IPS-20b (cell line): ENCODE measurements around the gene GRIN3A.
A peak's percentile ranks its signal among the peaks of the same experiment; 100 is the strongest.

Source experiments
- H3K27ac ChIP-seq: one replicate; pipeline ENCODE4 v1.5.1; 2013; ENCODE audit warnings: low read length
- H3K27me3 ChIP-seq: 2 replicates; pipeline ENCODE4 v1.6.1; 2013; ENCODE audit warnings: mild to moderate bottlenecking, low read length, inconsistent platforms; ENCODE audit not compliant: insufficient read depth
- H3K36me3 ChIP-seq: 2 replicates; pipeline ENCODE4 v1.6.1; 2013; ENCODE audit warnings: low read depth, mild to moderate bottlenecking, inconsistent platforms, low read length, moderate library complexity; ENCODE audit not compliant: insufficient read depth
- H3K4me1 ChIP-seq: 2 replicates; pipeline ENCODE4 v1.6.1; 2013; ENCODE audit warnings: mild to moderate bottlenecking, control low read depth, inconsistent platforms, low read length, moderate library complexity; ENCODE audit not compliant: insufficient read depth
- H3K4me3 ChIP-seq: 2 replicates; pipeline ENCODE4 v1.5.1; 2013; ENCODE audit warnings: mild to moderate bottlenecking, low read length, inconsistent platforms
- H3K9ac ChIP-seq: 2 replicates; pipeline ENCODE4 v1.6.1; 2013; ENCODE audit warnings: low read depth, mild to moderate bottlenecking, inconsistent platforms, low read length, moderate library complexity
- H3K9me3 ChIP-seq: 2 replicates; pipeline ENCODE4 v1.6.1; 2013; ENCODE audit warnings: mild to moderate bottlenecking, low read depth, low read length, inconsistent platforms; ENCODE audit not compliant: insufficient read depth

GRIN3A gene

GRCh38 chr9:101536351-101536750, 202.1 kb downstream of the GRIN3A start:
- no peaks in the 10 kb centered on the region for H3K27me3 ChIP-seq
- H3K9me3 ChIP-seq, result no peaks in the 10 kb centered on the region
- H3K4me1 ChIP-seq, result peaks cover 5% of the 10 kb centered on the region; the same call in 1 of the 2 replicates
- H3K27ac ChIP-seq, result no peak overlapping the region
- H3K36me3 ChIP-seq, result peaks cover 62% of the 10 kb centered on the region
- no peak overlapping the region for H3K4me3 ChIP-seq
- no peak overlapping the region for H3K9ac ChIP-seq

- H3K4me3 ChIP-seq, result peak within 1 kb of the TSS; percentile 92
- no peaks in the 10 kb centered on the region for H3K27me3 ChIP-seq
- H3K9ac ChIP-seq, result peak within 1 kb of the TSS; percentile 90
- peak within 1 kb of the TSS; percentile 90 for H3K27ac ChIP-seq
- H3K9me3 ChIP-seq, result no peaks in the 10 kb centered on the region
- H3K4me1 ChIP-seq, result peaks cover 5% of the 10 kb centered on the region; the same call in 1 of the 2 replicates
- H3K36me3 ChIP-seq, result peaks cover 35% of the 10 kb centered on the region
Measured at GRCh38 chr9:101533334-101534204, 204.9 kb downstream of the GRIN3A start, which contains the start of gene RNF20. RNF20 (plus strand) TSS chr9:101533853; CDS start chr9:101535424, 1,571 bp downstream.

- Histone ChIP-seq H3K36me3 (peaks cover under 1% of the 10 kb centered on the region; the same call in 1 of the 2 replicates), H3K9me3 (no peaks in the 10 kb centered on the region), H3K27me3 (no peaks in the 10 kb centered on the region), H3K4me1 (peaks cover 5% of the 10 kb centered on the region; the same call in 1 of the 2 replicates), H3K4me3 (no peak overlapping the region), H3K27ac (no peak overlapping the region), H3K9ac (no peak overlapping the region)
Measured at GRCh38 chr9:101530076-101530711, 208.3 kb downstream of the GRIN3A start.

- no peaks in the 10 kb centered on the region for H3K9me3 ChIP-seq
- peaks cover 8% of the 10 kb centered on the region; the same call in 1 of the 2 replicates for H3K4me1 ChIP-seq
- no peak overlapping the region for H3K4me3 ChIP-seq
- no peaks in the 10 kb centered on the region for H3K27me3 ChIP-seq
- H3K9ac ChIP-seq, result no peak overlapping the region
- no peaks in the 10 kb centered on the region for H3K36me3 ChIP-seq
- no peak overlapping the region for H3K27ac ChIP-seq
Measured at GRCh38 chr9:101528015-101528414, 210.4 kb downstream of the GRIN3A start.

- Histone ChIP-seq H3K27ac (no peak overlapping the region), H3K4me3 (no peak overlapping the region), H3K4me1 (peaks cover 4% of the 10 kb centered on the region; the same call in 1 of the 2 replicates), H3K27me3 (no peaks in the 10 kb centered on the region), H3K9ac (no peak overlapping the region), H3K9me3 (no peaks in the 10 kb centered on the region), H3K36me3 (no peaks in the 10 kb centered on the region)
Measured at GRCh38 chr9:101527066-101527465, 211.4 kb downstream of the GRIN3A start.

GRCh38 chr9:101524371-101524770, 214.1 kb downstream of the GRIN3A start:
- H3K4me3 ChIP-seq, result no peak overlapping the region
- H3K27me3 ChIP-seq, result no peaks in the 10 kb centered on the region
- peaks cover 4% of the 10 kb centered on the region; the same call in 1 of the 2 replicates for H3K4me1 ChIP-seq
- H3K9me3 ChIP-seq, result no peaks in the 10 kb centered on the region
- no peak overlapping the region for H3K27ac ChIP-seq
- H3K36me3 ChIP-seq, result no peaks in the 10 kb centered on the region
- no peak overlapping the region for H3K9ac ChIP-seq
